Left colon (tissue), 2 donors: ENCODE results near the gene PCOLCE2. TPM values are rescaled to one million over a fixed set of nuclear protein-coding genes. Genes with fewer than 3 reads are reported as not detected.
A peak's percentile ranks its signal among the peaks of the same experiment; 100 is the strongest.

Source experiments
- ATAC-seq: fragments of 200-7000 bp; cut with Tn5 transposase; one replicate; pipeline ENCODE4 v1.9.1; 2020; ENCODE audit warnings: mild to moderate bottlenecking, moderate library complexity
- DNase-seq, 2 donors: peaks; one replicate each; pipeline ENCODE4 v3.0.0-alpha.2; 2020
- intact Hi-C, 2 donors: fragments of 100-400 bp; cut with DNase I in 1 of 2; cut with micrococcal nuclease in 1 of 2; formaldehyde crosslinking; loops; one replicate each; pipeline versions ENCODE4 v1.11.2 to v1.14.0; 2022; cut with DNase I, micrococcal nuclease
- total RNA-seq, 2 donors: library from RNA; stranded (reverse); fragmentation: NEBNext Ultra II Directional; extraction: Animal tissue kit (Norgen Biotek cat#: 25700); gene quantifications; one replicate each; pipeline ENCODE4 v1.2.1, GENCODE V29; 2021
- donor health status: DM: no; HTN: no; CAD: no.
- donor health status: DM: yes; HTN: yes; CAD: no.

The PCOLCE2 gene
- total RNA-seq, 2 donors from 2014 or later, result 2.6 to 2.9 TPM

- intact Hi-C loops, result no loop called here
- no peak for ATAC-seq
These were observed 51.4 kb downstream of the PCOLCE2 start for GRCh38 chr3:142837526-142837925.

DNA sequence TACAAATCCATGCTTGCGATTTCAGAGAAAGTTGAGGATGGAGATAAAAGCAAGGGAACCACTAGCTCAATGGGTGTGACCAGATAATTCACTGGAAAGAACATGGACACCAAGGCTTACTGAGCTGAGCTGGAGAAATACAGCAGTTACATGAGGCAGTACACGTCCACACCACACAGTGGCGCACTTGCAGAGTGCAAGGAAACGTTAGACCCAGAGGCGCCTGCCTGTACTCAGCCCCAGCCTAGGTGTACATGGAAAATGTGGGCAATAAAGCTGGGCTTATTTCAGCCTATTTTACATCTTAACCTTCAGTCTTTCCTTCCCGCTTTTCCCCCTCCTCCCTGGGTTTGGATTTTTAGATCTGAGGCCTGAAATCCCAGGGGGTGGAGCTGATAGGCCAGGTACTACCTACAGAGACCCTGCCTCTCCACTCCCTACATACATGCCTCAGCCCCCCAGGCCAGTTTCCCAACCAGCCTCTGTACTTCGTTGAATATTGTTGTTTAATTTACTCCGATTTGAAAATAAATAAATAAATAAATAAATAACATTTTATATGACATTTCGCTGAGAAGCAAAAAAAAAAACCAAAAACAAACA, 60.1 kb downstream of the PCOLCE2 start:
- DNase-seq (peak; percentile 69 to 86), ATAC-seq (peak; percentile 99)
- intact Hi-C loops, result no loop called here

More at GRCh38 chr3:142837526-142837925, 51.4 kb downstream of the PCOLCE2 start:
- no peak for DNase-seq

- no peak for ATAC-seq
- DNase-seq, result no peak
- intact Hi-C loops, result no loop called here
These were observed 69.7 kb downstream of the PCOLCE2 start for GRCh38 chr3:142819179-142819578.

GRCh38 chr3:142818651-142819050, 70.2 kb downstream of the PCOLCE2 start:
- DNase-seq (no peak), ATAC-seq (no peak)
- intact Hi-C loops, result no loop called here

DNA sequence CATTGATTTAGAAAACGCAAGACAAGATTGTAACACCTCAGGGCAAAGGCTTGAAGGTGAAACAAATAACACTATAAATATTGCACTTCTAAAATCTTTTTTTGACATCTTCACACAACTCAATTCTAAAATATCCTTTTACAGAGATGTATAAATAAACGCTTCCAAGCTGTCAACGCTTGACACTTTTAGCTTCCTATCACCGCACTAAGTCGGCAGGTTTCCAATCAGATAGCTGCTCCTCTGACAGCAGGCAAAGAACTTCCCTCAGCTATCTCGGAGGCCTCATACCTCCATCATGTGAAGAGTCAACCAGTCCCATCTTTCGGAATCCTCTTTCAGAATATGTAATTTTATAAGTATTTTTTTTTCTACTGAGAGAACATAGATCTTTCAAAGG, 71.0 kb downstream of the PCOLCE2 start:
- intact Hi-C loops, result no loop called here
- DNase-seq (no peak), ATAC-seq (no peak)

DNA sequence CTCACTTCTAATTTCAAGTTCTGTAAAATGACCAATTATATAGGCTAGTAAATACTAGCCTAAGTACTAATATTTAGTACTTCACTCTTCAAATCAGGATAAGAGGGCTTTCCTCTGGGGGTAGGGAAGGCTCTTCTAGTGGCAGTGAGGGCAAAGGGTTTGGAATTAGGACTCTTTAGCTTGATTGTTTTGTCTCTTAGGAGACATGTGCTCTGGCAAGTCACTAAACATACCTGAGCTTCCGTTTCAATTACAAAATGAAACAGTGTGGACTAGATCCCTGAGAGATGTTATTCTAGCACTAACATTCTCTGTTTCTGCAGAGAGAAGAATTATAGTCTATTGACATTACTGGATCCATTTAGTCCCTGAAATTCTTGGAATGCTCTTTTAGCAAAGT, 71.5 kb downstream of the PCOLCE2 start:
- intact Hi-C loops, result no loop called here
- DNase-seq (no peak), ATAC-seq (no peak)

- DNase-seq (no peak), ATAC-seq (no peak)
- intact Hi-C loops, result no loop called here
These were observed 73.1 kb downstream of the PCOLCE2 start for GRCh38 chr3:142815803-142816202.

DNA sequence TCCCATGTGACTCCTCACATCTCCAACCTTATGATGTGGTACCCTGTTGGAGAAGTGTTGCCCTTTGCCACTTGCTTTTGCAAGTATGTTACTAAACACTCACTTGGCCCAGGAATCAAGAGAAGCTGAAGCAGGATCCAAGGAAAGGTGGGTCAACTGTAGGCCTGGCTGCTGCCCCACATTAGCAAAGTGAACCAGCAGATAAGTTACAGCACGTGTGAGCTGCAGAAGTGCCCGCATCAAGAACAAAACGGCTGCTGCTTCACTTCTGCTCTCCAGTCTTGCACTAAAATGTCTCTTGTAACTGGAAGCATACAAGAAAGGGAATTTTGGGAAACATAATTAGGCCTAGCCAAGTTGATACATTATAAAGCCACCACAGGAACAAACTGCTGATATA, 79.6 kb downstream of the PCOLCE2 start:
- intact Hi-C loops, result no loop called here
- ATAC-seq (no peak), DNase-seq (no peak)

GRCh38 chr3:142808103-142808917, 80.6 kb downstream of the PCOLCE2 start:
- ATAC-seq (no peak), DNase-seq (no peak)
- intact Hi-C loops, result no loop called here

DNA sequence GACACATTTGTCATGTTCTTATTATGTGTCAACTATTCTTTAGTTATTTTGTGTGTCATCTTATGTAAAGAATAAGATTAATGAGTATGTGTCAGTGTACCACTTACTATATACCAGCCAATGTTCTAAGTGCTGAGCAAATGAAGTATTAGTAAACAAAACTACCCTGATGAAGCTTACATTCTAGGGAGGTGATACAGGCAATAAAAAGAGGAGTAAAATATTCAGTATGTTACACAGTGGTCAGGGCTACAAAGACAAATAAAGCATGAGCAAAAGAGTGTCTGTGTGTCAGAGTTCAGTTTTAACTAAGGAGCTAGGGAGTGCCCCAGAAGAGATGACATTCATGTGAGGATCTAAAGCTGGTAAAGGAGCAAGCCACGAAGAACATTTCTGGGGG, 86.0 kb downstream of the PCOLCE2 start:
- intact Hi-C loops, result no loop called here
- ATAC-seq, result peak; percentile 53
- DNase-seq, result no peak

DNA sequence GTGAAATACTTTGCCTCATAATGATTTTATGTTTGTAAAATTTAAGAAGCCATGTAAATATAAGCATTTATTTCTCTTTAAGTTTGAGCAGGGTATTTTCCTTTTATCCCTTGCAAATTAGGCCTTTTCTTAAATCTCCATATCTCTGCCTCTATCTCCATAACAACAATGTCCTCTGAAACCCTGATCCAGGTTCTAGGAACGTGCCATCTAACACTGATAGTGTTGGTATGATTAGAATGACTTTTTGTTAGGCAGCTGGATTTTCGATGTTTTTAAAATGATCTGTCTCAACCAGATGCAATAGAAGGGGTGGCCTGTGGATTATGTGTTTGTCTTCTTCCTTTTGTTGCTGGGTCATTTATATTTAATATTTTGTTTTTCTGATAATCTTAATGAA, 87.1 kb downstream of the PCOLCE2 start:
- intact Hi-C loops, result no loop called here
- ATAC-seq (no peak), DNase-seq (no peak)

GRCh38 chr3:142796823-142797222, 92.1 kb downstream of the PCOLCE2 start:
- intact Hi-C loops, result no loop called here
- ATAC-seq (no peak), DNase-seq (no peak)

- no peak for DNase-seq
- intact Hi-C loops, result no loop called here
- no peak for ATAC-seq
These were observed 93.6 kb downstream of the PCOLCE2 start for GRCh38 chr3:142795332-142795731.

GRCh38 chr3:142794508-142794907, 94.4 kb downstream of the PCOLCE2 start:
- ATAC-seq (no peak), DNase-seq (no peak)
- intact Hi-C loops, result no loop called here

GRCh38 chr3:142787719-142788118, 101.2 kb downstream of the PCOLCE2 start:
- DNase-seq (no peak), ATAC-seq (no peak)
- intact Hi-C loops, result no loop called here

DNA sequence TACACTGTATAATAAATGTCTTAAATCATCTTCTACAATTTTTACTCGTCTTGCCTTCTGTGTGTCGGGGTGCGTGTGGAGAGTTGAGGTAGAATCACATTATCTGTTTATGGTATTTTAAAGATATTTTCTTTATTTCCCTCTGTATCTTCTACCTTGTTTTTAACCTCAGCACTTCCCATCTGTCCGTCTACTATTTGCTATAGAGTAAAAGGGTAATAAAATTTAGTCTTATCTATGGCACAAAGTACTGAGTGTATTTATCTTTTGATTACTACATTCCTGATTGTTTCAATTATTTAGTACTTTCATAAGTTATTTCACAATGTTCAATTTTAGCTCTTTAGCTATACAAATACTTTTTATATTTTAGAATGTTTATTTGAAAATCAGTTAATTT, 102.9 kb downstream of the PCOLCE2 start:
- ATAC-seq, result peak; percentile 52
- intact Hi-C loops, result no loop called here
- no peak for DNase-seq

- DNase-seq, result no peak
- no peak for ATAC-seq
- intact Hi-C loops, result no loop called here
These were observed 104.7 kb downstream of the PCOLCE2 start for GRCh38 chr3:142784228-142784627.

GRCh38 chr3:142782616-142783015, 106.3 kb downstream of the PCOLCE2 start:
- DNase-seq (no peak), ATAC-seq (no peak)
- intact Hi-C loops, result no loop called here

DNA sequence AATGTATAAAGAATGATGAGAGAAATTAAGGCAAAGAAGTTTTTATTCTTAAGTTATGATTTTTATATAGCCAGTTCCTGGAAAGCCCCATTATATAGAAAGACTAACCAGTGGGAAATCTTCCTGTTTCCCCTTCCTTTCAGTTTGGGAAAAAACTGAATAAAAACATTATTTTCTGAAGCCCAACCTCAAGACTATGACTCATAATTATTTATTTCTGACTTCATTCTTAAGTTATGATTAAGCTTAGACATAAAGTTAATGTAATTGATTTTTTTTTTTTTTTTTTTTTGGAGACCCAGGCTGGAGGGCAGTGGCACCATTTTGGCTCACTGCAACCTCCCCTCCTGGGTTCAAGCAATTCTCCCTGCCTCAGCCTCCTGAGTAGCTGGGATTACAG, 109.3 kb downstream of the PCOLCE2 start:
- intact Hi-C loops, result no loop called here
- ATAC-seq (no peak), DNase-seq (no peak)

- intact Hi-C loops, result no loop called here
- ATAC-seq, result no peak
These were observed 110.3 kb downstream of the PCOLCE2 start for GRCh38 chr3:142778541-142778940.

DNA sequence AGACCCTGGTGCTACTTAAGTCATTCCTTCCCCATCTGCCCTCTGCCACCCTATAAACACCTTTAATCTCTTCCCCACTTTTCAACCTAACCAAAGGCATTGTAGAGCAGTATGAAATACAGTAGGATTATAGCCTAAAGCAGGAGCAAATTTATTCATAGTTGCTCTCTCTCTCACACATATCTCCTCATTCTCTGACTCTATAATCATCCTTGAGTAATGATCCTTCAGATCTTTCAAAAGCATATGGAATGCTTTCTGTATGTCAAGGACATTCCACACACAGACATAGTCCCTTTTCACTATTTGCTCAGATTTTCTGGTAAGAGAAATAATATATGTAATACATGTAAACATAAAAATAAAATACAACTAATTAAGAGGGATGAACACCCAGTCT, 111.0 kb downstream of the PCOLCE2 start:
- DNase-seq (no peak), ATAC-seq (no peak)
- intact Hi-C loops, result no loop called here

More at GRCh38 chr3:142778541-142778940, 110.3 kb downstream of the PCOLCE2 start:
- no peak for DNase-seq
